Liver (tissue), 3 donors: ENCODE results near the gene CA5A.
"Not testable (repeated sequence)": the region's sequence is repeated elsewhere in the genome, so short reads cannot be mapped to it uniquely, and the experiment has no call there.

Source experiments
- CTCF ChIP-seq: fragments of 150-350 bp; IDR thresholded peaks from 2 replicates; pipeline ENCODE4 v1.5.1; 2017; ENCODE audit warnings: improper control_type of control experiment, low read depth, low read length; ENCODE audit not compliant: missing input control
- EGR1 ChIP-seq, 2 donors: IDR thresholded peaks; 2 replicates each; pipeline ENCODE4 v1.6.1; 2016 to 2018; ENCODE audit warnings: antibody characterized with exemption in 2 of 2, low read depth in 2 of 2
- GABPA ChIP-seq, 2 donors: IDR thresholded peaks in 1 of 2; conservative IDR thresholded peaks in 1 of 2; 2 replicates each; pipeline ENCODE4 v1.6.1; 2016; ENCODE audit warnings: antibody characterized with exemption in 2 of 2, mild to moderate bottlenecking in 1 of 2, moderate library complexity in 1 of 2
- HNF4G ChIP-seq: IDR thresholded peaks from 2 replicates; pipeline ENCODE4 v1.6.1; 2016; ENCODE audit warnings: antibody characterized with exemption
- RAD21 ChIP-seq, 2 donors: IDR thresholded peaks; 2 replicates each; pipeline ENCODE4 v1.6.1; 2016; ENCODE audit warnings: antibody characterized with exemption in 2 of 2, mild to moderate bottlenecking in 2 of 2
- TAF1 ChIP-seq: conservative IDR thresholded peaks from 2 replicates; pipeline ENCODE4 v1.6.1; 2016; ENCODE audit warnings: antibody characterized with exemption, mild to moderate bottlenecking
- YY1 ChIP-seq: IDR thresholded peaks from 2 replicates; pipeline ENCODE4 v1.6.1; 2016; ENCODE audit warnings: antibody characterized with exemption, mild to moderate bottlenecking
- TF ChIP-seq, protein P1 (sequence below): IDR thresholded peaks from 2 replicates; pipeline ENCODE4 v1.6.1; 2016; ENCODE audit warnings: antibody characterized with exemption
- TF ChIP-seq, protein P2 (sequence below): IDR thresholded peaks from 2 replicates; pipeline ENCODE4 v1.6.1; 2016; ENCODE audit warnings: antibody characterized with exemption
- TF ChIP-seq, protein P3 (sequence below): IDR thresholded peaks from 2 replicates; pipeline ENCODE4 v1.6.1; 2016; ENCODE audit warnings: antibody characterized with exemption, mild to moderate bottlenecking
- donor health status: healthy.
- donor health status: healthy.

DNA sequence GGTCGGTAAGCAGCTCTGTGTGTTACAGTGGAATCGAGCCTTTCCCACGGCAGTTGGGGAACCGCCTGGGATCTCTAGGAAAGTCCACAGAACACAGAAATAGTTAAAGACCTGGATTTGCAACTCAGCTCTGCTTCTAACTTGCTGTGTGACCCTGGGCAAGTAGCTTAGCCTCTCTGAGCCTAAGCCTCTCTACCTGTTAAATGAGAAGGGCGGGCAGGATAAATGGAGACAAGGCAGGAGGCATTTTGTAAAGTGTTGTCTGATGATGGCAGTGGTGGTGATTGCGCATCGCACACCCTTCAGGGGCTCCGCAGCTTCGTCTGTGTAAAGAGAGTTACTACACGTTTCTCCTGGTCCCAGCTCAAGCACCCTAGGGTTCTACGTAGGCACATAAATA lies 28.2 kb downstream of the CA5A start:
- not testable (repeated sequence) for TF ChIP-seq CTCF; TAF1; RAD21 (IDR thresholded peaks at IDR 0.05); HNF4G; EGR1 (IDR thresholded peaks at IDR 0.05; ENCODE audit: low read depth in 2 of 2); YY1; GABPA (IDR thresholded peaks at IDR 0.05 in 1 of 2, conservative IDR thresholded peaks at IDR 0.05 in 1 of 2)
- TF ChIP-seq, protein P1, sequence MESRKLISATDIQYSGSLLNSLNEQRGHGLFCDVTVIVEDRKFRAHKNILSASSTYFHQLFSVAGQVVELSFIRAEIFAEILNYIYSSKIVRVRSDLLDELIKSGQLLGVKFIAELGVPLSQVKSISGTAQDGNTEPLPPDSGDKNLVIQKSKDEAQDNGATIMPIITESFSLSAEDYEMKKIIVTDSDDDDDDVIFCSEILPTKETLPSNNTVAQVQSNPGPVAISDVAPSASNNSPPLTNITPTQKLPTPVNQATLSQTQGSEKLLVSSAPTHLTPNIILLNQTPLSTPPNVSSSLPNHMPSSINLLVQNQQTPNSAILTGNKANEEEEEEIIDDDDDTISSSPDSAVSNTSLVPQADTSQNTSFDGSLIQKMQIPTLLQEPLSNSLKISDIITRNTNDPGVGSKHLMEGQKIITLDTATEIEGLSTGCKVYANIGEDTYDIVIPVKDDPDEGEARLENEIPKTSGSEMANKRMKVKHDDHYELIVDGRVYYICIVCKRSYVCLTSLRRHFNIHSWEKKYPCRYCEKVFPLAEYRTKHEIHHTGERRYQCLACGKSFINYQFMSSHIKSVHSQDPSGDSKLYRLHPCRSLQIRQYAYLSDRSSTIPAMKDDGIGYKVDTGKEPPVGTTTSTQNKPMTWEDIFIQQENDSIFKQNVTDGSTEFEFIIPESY = not testable (repeated sequence)
- TF ChIP-seq, protein P2, sequence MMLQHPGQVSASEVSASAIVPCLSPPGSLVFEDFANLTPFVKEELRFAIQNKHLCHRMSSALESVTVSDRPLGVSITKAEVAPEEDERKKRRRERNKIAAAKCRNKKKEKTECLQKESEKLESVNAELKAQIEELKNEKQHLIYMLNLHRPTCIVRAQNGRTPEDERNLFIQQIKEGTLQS = not testable (repeated sequence)
- TF ChIP-seq, protein P3, sequence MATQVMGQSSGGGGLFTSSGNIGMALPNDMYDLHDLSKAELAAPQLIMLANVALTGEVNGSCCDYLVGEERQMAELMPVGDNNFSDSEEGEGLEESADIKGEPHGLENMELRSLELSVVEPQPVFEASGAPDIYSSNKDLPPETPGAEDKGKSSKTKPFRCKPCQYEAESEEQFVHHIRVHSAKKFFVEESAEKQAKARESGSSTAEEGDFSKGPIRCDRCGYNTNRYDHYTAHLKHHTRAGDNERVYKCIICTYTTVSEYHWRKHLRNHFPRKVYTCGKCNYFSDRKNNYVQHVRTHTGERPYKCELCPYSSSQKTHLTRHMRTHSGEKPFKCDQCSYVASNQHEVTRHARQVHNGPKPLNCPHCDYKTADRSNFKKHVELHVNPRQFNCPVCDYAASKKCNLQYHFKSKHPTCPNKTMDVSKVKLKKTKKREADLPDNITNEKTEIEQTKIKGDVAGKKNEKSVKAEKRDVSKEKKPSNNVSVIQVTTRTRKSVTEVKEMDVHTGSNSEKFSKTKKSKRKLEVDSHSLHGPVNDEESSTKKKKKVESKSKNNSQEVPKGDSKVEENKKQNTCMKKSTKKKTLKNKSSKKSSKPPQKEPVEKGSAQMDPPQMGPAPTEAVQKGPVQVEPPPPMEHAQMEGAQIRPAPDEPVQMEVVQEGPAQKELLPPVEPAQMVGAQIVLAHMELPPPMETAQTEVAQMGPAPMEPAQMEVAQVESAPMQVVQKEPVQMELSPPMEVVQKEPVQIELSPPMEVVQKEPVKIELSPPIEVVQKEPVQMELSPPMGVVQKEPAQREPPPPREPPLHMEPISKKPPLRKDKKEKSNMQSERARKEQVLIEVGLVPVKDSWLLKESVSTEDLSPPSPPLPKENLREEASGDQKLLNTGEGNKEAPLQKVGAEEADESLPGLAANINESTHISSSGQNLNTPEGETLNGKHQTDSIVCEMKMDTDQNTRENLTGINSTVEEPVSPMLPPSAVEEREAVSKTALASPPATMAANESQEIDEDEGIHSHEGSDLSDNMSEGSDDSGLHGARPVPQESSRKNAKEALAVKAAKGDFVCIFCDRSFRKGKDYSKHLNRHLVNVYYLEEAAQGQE = not testable (repeated sequence)
